BJ (cell line): ENCODE data around the gene CD81. TPM values are rescaled to one million over a fixed set of nuclear protein-coding genes. Genes with fewer than 3 reads are reported as not detected.

Experiments used
- CTCF ChIA-PET: fragments of 350-600 bp; formaldehyde crosslinking; extraction: SDS; loops from one replicate; lab custom pipeline; 2021; ENCODE audit warnings: antibody characterized with exemption, inconsistent platforms; lab: Yijun Ruan, JAX
- POLR2A ChIA-PET: fragments of 300-600 bp; sonication (Branson Sonifier 250); formaldehyde crosslinking; extraction: SDS; loops from one replicate; lab custom pipeline; 2021; ENCODE audit warnings: antibody characterized with exemption; lab: Charles Lee
- DNase-seq: peaks from one replicate; pipeline ENCODE4 v3.0.0-alpha.2; 2011; ENCODE audit warnings: low read depth
- H3K27me3 ChIP-seq: 2 replicates; pipeline ENCODE4 v1.6.0; 2011; ENCODE audit warnings: low read length; ENCODE audit not compliant: control insufficient read depth, insufficient read depth
- H3K36me3 ChIP-seq: 2 replicates; pipeline ENCODE4 v1.5.1; 2011; ENCODE audit warnings: low read length; ENCODE audit not compliant: control insufficient read depth, insufficient read depth
- H3K4me3 ChIP-seq: 2 replicates; pipeline ENCODE4 v1.5.1; 2011; ENCODE audit warnings: low read depth, mild to moderate bottlenecking, control low read depth, low read length
- CTCF ChIP-seq: IDR thresholded peaks from 2 replicates; pipeline ENCODE4 v1.5.1; 2011; ENCODE audit warnings: low read depth, mild to moderate bottlenecking, control low read depth, inconsistent platforms, low read length, moderate library complexity; ENCODE audit not compliant: insufficient read depth
- polyA plus RNA-seq: library from polyadenylated mRNA; depleted of rRNA; stranded (reverse); fragments of >200 nt; gene quantifications from 2 replicates; pipeline ENCODE4 v1.2.3, GENCODE V29; 2011

CD81 gene
- polyA plus RNA-seq, 1 experiment, result 875 TPM

- ChIA-PET CTCF (interaction anchor here (1.0 to 4.0 kb wide), 6 partner anchors 8 to 106 kb away, joined by 3 to 31 read pairs (median 4); partner anchors contain the start of gene TSSC4), POLR2A (no interaction called here)
- no peak for DNase-seq
- Histone ChIP-seq H3K4me3 (no peak overlapping the region), H3K27me3 (peaks cover 8% of the 10 kb centered on the region), H3K36me3 (no peaks in the 10 kb centered on the region)
- TF ChIP-seq CTCF, result no peak
Observed at GRCh38 chr11:2411446-2412305, 34.6 kb downstream of the CD81 start.

- no peak for DNase-seq
- Histone ChIP-seq H3K27me3 (peaks cover 8% of the 10 kb centered on the region), H3K36me3 (no peaks in the 10 kb centered on the region), H3K4me3 (no peak overlapping the region)
- TF ChIP-seq CTCF, result no peak
- ChIA-PET CTCF (interaction anchor here (1.0 to 3.9 kb wide), 5 partner anchors 8 to 218 kb away, joined by 3 to 27 read pairs (median 4); partner anchors contain the start of gene TSSC4), POLR2A (no interaction called here)
Observed at GRCh38 chr11:2412323-2412722, 35.2 kb downstream of the CD81 start.

- no peak for TF ChIP-seq CTCF
- ChIA-PET POLR2A (no interaction called here), CTCF (interaction anchor here (1.1 to 3.9 kb wide), 2 partner anchors 109 to 118 kb away, joined by 3 to 27 read pairs; no protein-coding TSS in a partner anchor)
Observed at GRCh38 chr11:2413742-2414579, 36.9 kb downstream of the CD81 start.

GRCh38 chr11:2414616-2415015, 37.5 kb downstream of the CD81 start:
- CTCF ChIA-PET, result interaction anchor here (1.1 to 2.0 kb wide), 3 partner anchors 14 to 111 kb away, joined by 3 to 16 read pairs (median 8); partner anchors contain the start of gene TSSC4

More at GRCh38 chr11:2413742-2414579, 36.9 kb downstream of the CD81 start:
- no peaks in the 10 kb centered on the region for H3K36me3 ChIP-seq
- no peak overlapping the region for H3K4me3 ChIP-seq
- DNase-seq, result no peak
- peaks cover 5% of the 10 kb centered on the region for H3K27me3 ChIP-seq

More at GRCh38 chr11:2414616-2415015, 37.5 kb downstream of the CD81 start:
- no peak overlapping the region for H3K4me3 ChIP-seq
- POLR2A ChIA-PET, result no interaction called here
- no peak for DNase-seq
- TF ChIP-seq CTCF, result no peak
- peaks cover 1% of the 10 kb centered on the region; the same call in 1 of the 2 replicates for H3K27me3 ChIP-seq
- H3K36me3 ChIP-seq, result no peaks in the 10 kb centered on the region
